KMS-11 (cell line): Measurements from ENCODE around the gene DEFB129.

ENCODE experiments used
- H2AFZ ChIP-seq: fragments of 200-600 bp; sonication (generic); 2 replicates; pipeline ENCODE4 v1.6.1; 2016; ENCODE audit warnings: antibody characterized with exemption, mixed run types, low read depth
- H3K27ac ChIP-seq: fragments of 200-600 bp; sonication (generic); 2 replicates; pipeline ENCODE4 v1.6.1; 2016; ENCODE audit warnings: mild to moderate bottlenecking, mixed run types
- H3K27me3 ChIP-seq: fragments of 200-600 bp; sonication (generic); 2 replicates; pipeline ENCODE4 v1.6.1; 2017; ENCODE audit warnings: mild to moderate bottlenecking, low read depth, mixed run types, moderate library complexity; ENCODE audit not compliant: insufficient read depth
- H3K36me3 ChIP-seq: fragments of 200-600 bp; sonication (generic); 2 replicates; pipeline ENCODE4 v1.6.1; 2017; ENCODE audit warnings: mild to moderate bottlenecking, mixed run types; ENCODE audit not compliant: insufficient read depth
- H3K4me1 ChIP-seq: fragments of 200-600 bp; sonication (generic); 2 replicates; pipeline ENCODE4 v1.6.1; 2016; ENCODE audit warnings: mild to moderate bottlenecking, low read depth, mixed run types; ENCODE audit not compliant: poor library complexity, severe bottlenecking
- H3K4me2 ChIP-seq: fragments of 200-600 bp; sonication (generic); 2 replicates; pipeline ENCODE4 v1.7.0; 2016; ENCODE audit warnings: mild to moderate bottlenecking, mixed run types
- H3K4me3 ChIP-seq: fragments of 200-600 bp; sonication (generic); IDR thresholded peaks from 2 replicates; pipeline ENCODE4 v1.6.1; 2017; ENCODE audit warnings: low read depth, low read length, mixed read lengths; ENCODE audit not compliant: insufficient read depth
- H3K79me2 ChIP-seq: fragments of 200-600 bp; sonication (generic); 2 replicates; pipeline ENCODE4 v1.6.1; 2016; ENCODE audit warnings: low read depth, mixed run types; ENCODE audit not compliant: insufficient read depth
- H3K9ac ChIP-seq: fragments of 200-600 bp; sonication (generic); 2 replicates; pipeline ENCODE4 v1.6.1; 2016; ENCODE audit warnings: mild to moderate bottlenecking, mixed run types
- H4K20me1 ChIP-seq: fragments of 200-600 bp; sonication (generic); 2 replicates; pipeline ENCODE4 v1.6.1; 2016; ENCODE audit warnings: mild to moderate bottlenecking, mixed run types; ENCODE audit not compliant: insufficient read depth
- TF ChIP-seq, protein P1 (sequence below): fragments of 200-600 bp; sonication (generic); conservative IDR thresholded peaks from 2 replicates; pipeline ENCODE4 v1.6.1; 2017; ENCODE audit warnings: low read depth, mild to moderate bottlenecking, antibody characterized with exemption, low read length, moderate library complexity, mixed read lengths

The DEFB129 gene

DNA sequence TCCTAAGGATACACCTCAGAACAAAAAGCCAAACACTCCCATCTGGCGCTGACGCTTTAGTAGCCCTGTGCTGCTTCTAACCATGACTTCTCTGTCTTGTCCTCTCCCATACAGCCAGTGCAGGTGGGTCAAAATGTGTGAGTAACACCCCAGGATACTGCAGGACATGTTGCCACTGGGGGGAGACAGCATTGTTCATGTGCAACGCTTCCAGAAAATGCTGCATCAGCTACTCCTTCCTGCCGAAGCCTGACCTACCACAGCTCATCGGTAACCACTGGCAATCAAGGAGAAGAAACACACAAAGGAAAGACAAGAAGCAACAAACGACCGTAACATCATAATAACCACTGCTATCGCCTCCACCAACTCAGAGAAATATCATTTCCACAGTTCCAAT is 31.9 kb downstream of the DEFB129 start:
- H3K4me2 ChIP-seq = no peak overlapping the region
- no peak overlapping the region for H2AFZ ChIP-seq

DNA sequence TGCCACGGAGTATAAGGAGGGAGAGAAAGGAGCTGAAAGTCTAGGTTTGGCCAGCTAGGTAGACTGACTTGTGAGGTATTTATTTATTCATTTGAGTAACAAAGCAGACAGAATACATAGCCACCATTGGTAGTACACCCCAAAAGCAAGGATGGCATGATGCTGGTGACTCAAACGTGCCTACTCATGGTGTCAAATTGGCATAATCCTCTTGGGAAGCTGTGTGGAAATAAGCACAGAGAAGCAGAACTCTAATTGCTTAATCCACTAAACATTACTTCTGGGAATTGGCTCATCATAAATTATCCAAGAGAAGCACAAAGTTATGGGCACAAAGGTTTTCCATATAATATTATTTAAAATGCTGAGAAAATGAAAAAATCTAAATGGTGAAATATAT is 32.9 kb downstream of the DEFB129 start:
- H3K27me3 ChIP-seq = no peaks in the 10 kb centered on the region
- no peak overlapping the region for H3K9ac ChIP-seq
- no peaks in the 10 kb centered on the region for H4K20me1 ChIP-seq
- no peak overlapping the region for H3K4me2 ChIP-seq
- no peaks in the 10 kb centered on the region for H3K36me3 ChIP-seq
- no peaks in the 10 kb centered on the region for H3K4me1 ChIP-seq
- TF ChIP-seq, protein P1, sequence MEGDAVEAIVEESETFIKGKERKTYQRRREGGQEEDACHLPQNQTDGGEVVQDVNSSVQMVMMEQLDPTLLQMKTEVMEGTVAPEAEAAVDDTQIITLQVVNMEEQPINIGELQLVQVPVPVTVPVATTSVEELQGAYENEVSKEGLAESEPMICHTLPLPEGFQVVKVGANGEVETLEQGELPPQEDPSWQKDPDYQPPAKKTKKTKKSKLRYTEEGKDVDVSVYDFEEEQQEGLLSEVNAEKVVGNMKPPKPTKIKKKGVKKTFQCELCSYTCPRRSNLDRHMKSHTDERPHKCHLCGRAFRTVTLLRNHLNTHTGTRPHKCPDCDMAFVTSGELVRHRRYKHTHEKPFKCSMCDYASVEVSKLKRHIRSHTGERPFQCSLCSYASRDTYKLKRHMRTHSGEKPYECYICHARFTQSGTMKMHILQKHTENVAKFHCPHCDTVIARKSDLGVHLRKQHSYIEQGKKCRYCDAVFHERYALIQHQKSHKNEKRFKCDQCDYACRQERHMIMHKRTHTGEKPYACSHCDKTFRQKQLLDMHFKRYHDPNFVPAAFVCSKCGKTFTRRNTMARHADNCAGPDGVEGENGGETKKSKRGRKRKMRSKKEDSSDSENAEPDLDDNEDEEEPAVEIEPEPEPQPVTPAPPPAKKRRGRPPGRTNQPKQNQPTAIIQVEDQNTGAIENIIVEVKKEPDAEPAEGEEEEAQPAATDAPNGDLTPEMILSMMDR = no peak
- no peak overlapping the region for H3K4me3 ChIP-seq
- no peaks in the 10 kb centered on the region for H3K79me2 ChIP-seq
- no peak overlapping the region for H2AFZ ChIP-seq
- H3K27ac ChIP-seq = no peak overlapping the region

More for the DNA sequence above, 31.9 kb downstream of the DEFB129 start:
- H3K79me2 ChIP-seq = no peaks in the 10 kb centered on the region
- H3K4me3 ChIP-seq = no peak overlapping the region
- TF ChIP-seq, protein P1 = no peak
- H3K36me3 ChIP-seq = no peaks in the 10 kb centered on the region
- H3K4me1 ChIP-seq = no peaks in the 10 kb centered on the region
- no peak overlapping the region for H3K9ac ChIP-seq
- H3K27me3 ChIP-seq = no peaks in the 10 kb centered on the region
- H4K20me1 ChIP-seq = no peaks in the 10 kb centered on the region
- H3K27ac ChIP-seq = no peak overlapping the region

DNA sequence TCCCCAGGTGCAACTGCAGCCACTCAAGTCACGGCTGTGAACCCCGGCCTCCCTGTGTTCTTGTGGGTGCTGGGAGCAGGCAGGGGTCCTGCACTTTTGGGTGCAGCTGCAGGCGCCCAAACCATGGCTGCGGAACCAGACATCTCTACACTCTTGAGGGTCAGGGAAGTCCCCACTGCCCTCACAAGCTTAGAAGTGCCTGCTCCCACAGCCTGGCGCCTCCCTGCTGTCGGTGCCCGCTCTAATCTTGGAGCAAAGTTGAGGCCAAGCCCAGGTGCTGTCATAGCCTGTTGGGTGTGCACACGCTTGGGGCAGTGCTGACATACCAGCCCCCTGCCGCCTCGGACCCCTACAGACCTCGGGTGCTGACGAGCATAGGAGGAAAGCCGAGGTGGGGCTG is 36.6 kb downstream of the DEFB129 start:
- Histone ChIP-seq H3K36me3 (no peaks in the 10 kb centered on the region), H3K9ac (no peak overlapping the region), H3K79me2 (no peaks in the 10 kb centered on the region), H3K27ac (no peak overlapping the region), H2AFZ (no peak overlapping the region), H4K20me1 (no peaks in the 10 kb centered on the region), H3K4me3 (no peak overlapping the region), H3K27me3 (no peaks in the 10 kb centered on the region), H3K4me1 (no peaks in the 10 kb centered on the region), H3K4me2 (no peak overlapping the region)
- TF ChIP-seq, protein P1 = no peak

DNA sequence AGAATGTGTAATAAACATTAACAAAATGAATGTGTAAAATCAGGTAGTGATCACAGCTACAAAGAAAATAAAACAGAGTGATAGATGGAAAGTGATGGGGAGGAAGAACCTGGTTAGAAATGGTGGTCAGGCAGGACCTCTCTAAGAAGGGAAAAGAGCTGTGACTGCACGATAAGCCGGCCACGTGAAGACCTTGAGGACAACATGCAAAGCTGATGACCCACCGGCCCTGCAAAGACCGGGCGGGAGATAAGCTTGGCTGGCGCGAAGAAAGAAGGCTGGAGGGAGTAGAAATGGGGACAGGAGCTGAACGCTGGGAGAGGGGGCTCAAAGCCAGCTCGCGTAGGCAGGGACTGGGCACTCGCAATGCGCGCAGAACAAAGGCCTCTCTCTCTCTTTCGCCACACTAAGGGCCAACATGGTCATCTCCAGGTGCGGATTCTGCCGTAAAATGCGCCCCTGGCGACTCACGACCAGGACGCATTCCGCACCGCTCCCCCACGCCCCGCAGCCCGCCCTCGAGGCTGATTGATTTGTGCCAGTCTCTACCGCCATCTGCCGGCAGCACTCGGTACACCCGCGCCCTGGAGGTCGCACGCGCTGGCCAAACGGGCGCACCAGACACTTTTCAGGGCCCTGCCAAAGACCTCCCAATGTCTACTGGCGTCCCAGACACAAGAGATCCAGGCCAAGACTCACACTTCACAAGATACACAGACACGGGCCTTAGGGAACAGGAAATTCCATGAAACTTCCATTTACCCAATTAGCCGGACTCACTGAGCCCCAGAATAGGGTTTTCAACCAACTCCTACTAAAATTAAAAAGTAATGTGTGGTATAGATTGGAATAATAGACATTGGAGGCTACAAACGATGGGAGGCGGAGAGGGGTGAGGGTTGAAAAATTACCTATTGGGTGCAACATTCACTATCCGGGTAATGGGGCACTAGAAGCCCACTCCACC is 39.8 kb downstream of the DEFB129 start:
- no peak overlapping the region for H3K27ac ChIP-seq
- H3K4me1 ChIP-seq = no peaks in the 10 kb centered on the region
- no peak overlapping the region for H3K4me3 ChIP-seq
- H3K79me2 ChIP-seq = no peaks in the 10 kb centered on the region
- peak overlapping the region; percentile 31; the same call in 1 of the 2 replicates for H3K9ac ChIP-seq
- H3K36me3 ChIP-seq = no peaks in the 10 kb centered on the region
- TF ChIP-seq, protein P1 = peak; percentile 92
- H3K4me2 ChIP-seq = peak overlapping the region; percentile 58
- no peaks in the 10 kb centered on the region for H4K20me1 ChIP-seq
- no peaks in the 10 kb centered on the region for H3K27me3 ChIP-seq
- peak overlapping the region; percentile 96 for H2AFZ ChIP-seq
